GM12874 (cell line): ENCODE data around the gene CLCN3.

ENCODE experiments used
- TF ChIP-seq, protein P1 (sequence below): IDR thresholded peaks from 2 replicates; pipeline ENCODE4 v1.5.1; 2011; ENCODE audit warnings: low read depth, mild to moderate bottlenecking, control low read depth, low read length, moderate library complexity; ENCODE audit not compliant: insufficient read depth

The CLCN3 gene

DNA sequence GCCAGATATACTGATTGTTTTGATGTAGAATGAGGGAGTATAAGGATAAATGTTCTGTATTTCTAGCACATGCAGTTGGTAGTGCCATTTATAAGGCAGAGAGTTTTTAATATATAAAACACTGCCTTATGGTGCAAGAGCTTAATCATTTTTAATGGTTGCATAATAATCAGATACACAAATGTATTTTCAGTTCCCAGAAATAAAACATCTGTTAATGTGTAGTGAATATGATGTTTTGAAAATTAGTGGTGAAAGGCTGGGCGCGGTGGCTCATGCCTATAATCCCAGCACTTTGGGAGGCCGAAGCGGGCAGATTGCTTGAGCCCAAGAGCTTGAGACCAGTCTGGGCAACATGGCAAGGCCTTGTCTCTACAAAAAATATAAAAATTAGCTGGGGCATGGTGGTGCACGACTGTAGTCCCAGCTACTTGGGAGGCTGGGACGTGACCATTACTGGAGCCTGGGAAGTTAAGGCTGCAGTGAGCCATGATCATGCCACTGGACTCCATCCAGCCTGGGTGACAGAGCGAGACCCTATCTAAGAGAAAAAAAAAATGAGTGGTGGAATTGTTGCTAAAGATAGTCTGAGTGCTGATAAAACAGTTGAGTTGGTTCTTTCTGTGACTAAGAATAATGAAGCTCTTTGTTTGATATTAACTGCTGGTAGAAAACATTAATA, 29.3 kb downstream of the CLCN3 start:
- TF ChIP-seq, protein P1, sequence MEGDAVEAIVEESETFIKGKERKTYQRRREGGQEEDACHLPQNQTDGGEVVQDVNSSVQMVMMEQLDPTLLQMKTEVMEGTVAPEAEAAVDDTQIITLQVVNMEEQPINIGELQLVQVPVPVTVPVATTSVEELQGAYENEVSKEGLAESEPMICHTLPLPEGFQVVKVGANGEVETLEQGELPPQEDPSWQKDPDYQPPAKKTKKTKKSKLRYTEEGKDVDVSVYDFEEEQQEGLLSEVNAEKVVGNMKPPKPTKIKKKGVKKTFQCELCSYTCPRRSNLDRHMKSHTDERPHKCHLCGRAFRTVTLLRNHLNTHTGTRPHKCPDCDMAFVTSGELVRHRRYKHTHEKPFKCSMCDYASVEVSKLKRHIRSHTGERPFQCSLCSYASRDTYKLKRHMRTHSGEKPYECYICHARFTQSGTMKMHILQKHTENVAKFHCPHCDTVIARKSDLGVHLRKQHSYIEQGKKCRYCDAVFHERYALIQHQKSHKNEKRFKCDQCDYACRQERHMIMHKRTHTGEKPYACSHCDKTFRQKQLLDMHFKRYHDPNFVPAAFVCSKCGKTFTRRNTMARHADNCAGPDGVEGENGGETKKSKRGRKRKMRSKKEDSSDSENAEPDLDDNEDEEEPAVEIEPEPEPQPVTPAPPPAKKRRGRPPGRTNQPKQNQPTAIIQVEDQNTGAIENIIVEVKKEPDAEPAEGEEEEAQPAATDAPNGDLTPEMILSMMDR, result no peak

GRCh38 chr4:169650227-169650936, 30.0 kb downstream of the CLCN3 start:
- TF ChIP-seq, protein P1, result no peak

DNA sequence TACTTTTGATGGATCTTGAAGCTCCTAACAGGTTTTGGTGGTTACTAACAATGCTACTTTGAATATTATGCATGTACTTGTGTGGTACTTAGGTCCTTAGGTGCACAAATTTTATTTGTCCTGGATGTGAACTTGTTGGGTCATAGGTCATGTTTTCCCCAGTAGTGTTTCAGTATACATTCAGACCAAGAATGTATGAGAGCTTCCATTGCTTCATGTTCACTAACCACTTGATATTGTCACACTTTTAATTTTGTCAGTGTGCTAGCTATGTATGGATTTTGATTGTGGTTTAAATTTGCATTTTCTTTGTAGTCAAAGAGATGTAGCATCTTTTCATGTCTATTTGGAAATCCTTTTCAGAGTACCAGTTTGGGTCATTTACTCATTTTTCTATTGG, 32.2 kb downstream of the CLCN3 start:
- TF ChIP-seq, protein P1, result no peak

DNA sequence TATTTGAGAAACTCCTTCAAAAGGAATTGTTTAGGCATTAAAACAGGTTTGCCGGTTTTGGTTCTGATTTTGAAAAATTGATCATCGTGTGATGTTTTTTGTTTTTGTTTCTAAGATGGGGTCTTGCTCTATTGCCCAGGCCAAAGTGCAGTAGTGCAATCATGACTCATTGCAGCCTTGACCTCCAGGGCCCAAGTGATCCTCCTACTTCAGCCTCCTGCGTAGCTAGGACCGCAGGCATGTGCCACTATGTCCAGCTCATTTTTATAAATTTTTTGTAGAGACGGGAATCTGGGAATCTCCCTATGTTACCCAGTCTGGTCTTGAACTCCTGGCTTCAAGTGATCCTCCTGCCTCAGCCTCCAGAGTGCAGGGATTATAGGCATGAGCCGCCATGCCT, 35.0 kb downstream of the CLCN3 start:
- TF ChIP-seq, protein P1, result no peak

GRCh38 chr4:169657470-169658107, 37.2 kb downstream of the CLCN3 start:
- TF ChIP-seq, protein P1, result no peak

GRCh38 chr4:169658196-169658595, 37.8 kb downstream of the CLCN3 start:
- TF ChIP-seq, protein P1, result no peak

DNA sequence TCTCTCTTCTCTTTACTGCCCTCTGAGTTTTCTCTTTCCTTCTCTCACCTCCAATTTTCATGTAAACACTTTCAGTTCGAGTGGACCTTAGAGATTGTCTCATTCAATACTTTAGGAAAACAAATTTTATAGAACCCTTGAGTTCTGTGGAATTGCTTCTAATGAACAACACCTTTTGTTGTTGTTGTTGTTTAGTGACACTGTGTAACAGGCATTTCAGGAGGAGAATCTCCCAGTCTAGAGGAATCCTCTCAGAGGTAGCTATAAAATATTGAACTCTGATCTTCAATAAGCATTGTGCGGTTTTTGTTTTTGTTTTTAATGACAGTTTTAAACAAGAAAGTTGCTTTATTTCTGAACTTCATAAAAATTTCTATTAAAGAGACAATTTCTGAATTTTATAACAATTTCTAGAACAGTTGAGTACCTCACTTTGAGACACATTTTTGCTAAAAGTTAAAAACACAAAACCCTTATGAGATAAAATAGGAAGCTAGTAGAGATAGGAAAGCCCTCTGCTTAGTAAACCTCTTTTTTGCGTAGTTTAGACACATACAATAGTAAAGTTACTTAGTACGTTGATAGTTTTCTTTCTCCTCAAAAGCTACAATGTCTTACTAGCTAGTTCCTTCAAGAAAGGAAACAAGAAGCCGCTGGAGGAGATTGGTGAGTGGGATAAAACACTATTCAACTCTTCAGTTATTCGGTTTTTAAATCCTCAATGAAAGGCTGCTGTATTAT, 38.8 kb downstream of the CLCN3 start:
- TF ChIP-seq, protein P1, result no peak
